Occipital lobe (tissue), 2 donors: ENCODE measurements around the gene TMEM192. TPM values are rescaled to one million over a fixed set of nuclear protein-coding genes. Genes with fewer than 3 reads are reported as not detected.
"Not testable (repeated sequence)": the region's sequence is repeated elsewhere in the genome, so short reads cannot be mapped to it uniquely, and the experiment has no call there.

Experiments used
- DNase-seq: peaks from one replicate; lab custom pipeline; 2025; lab: John Stamatoyannopoulos, UW
- total RNA-seq: library from RNA; depleted of rRNA; stranded (reverse); fragments of >200 nt; gene quantifications from one replicate; pipeline ENCODE4 v1.2.3, GENCODE V29; 2014

The TMEM192 gene
- total RNA-seq, 1 donor from 2014 or later = 8.6 TPM

GRCh38 chr4:165094873-165095272 lies 17.8 kb downstream of the TMEM192 start:
- no peak for DNase-seq

GRCh38 chr4:165092187-165092586 lies 20.5 kb downstream of the TMEM192 start:
- not testable (repeated sequence) for DNase-seq

- no peak for DNase-seq
Measured at GRCh38 chr4:165088366-165088765, 24.3 kb downstream of the TMEM192 start.

GRCh38 chr4:165085946-165086345 lies 26.7 kb downstream of the TMEM192 start:
- no peak for DNase-seq

- DNase-seq = not testable (repeated sequence)
Measured at GRCh38 chr4:165084787-165085186, 27.9 kb downstream of the TMEM192 start.

- DNase-seq = no peak
Measured at GRCh38 chr4:165079476-165079875, 33.2 kb downstream of the TMEM192 start.

GRCh38 chr4:165077034-165077578 lies 35.6 kb downstream of the TMEM192 start:
- DNase-seq = no peak

GRCh38 chr4:165073346-165073745 lies 39.3 kb downstream of the TMEM192 start:
- DNase-seq = not testable (repeated sequence)

GRCh38 chr4:165070560-165070959 lies 42.1 kb downstream of the TMEM192 start:
- no peak for DNase-seq

GRCh38 chr4:165060938-165061337 lies 51.7 kb downstream of the TMEM192 start:
- DNase-seq = no peak

GRCh38 chr4:165059386-165059785 lies 53.3 kb downstream of the TMEM192 start:
- DNase-seq = no peak

- no peak for DNase-seq
Measured at GRCh38 chr4:165058666-165059065, 54.0 kb downstream of the TMEM192 start.

- no peak for DNase-seq
Measured at GRCh38 chr4:165055601-165056000, 57.1 kb downstream of the TMEM192 start.

GRCh38 chr4:165053645-165054044 lies 59.0 kb downstream of the TMEM192 start, which contains the start of gene TRIM75:
Gene TRIM75 (plus strand): TSS chr4:165053866. CDS start chr4:165059148, 5,282 bp downstream.
- no peak for DNase-seq

- DNase-seq = no peak
Measured at GRCh38 chr4:165052627-165053026, 60.0 kb downstream of the TMEM192 start.

- no peak for DNase-seq
Measured at GRCh38 chr4:165048170-165048569, 64.5 kb downstream of the TMEM192 start.

GRCh38 chr4:165031436-165032211 lies 81.0 kb downstream of the TMEM192 start, which contains the start of gene TRIM60:
Gene TRIM60 (plus strand): TSS chr4:165031999. CDS start chr4:165040073, 8,074 bp downstream.
- DNase-seq = no peak

GRCh38 chr4:165027762-165028402 lies 84.8 kb downstream of the TMEM192 start:
- no peak for DNase-seq

GRCh38 chr4:165025782-165026181 lies 86.9 kb downstream of the TMEM192 start:
- not testable (repeated sequence) for DNase-seq
